Astrocyte (in vitro differentiated cells and primary cell): Measurements from ENCODE around the gene TNFAIP1. TPM values are rescaled to one million over a fixed set of nuclear protein-coding genes. Genes with fewer than 3 reads are reported as not detected.

Experiments used
- DNase-seq: peaks from one replicate; pipeline ENCODE4 v3.0.0-alpha.2; 2010; ENCODE audit warnings: low read depth
- FAIRE-seq: peaks from 2 replicates; lab custom pipeline; 2011; peaks lifted over from hg19 to GRCh38; lab: Jason Lieb, UNC
- H2AFZ ChIP-seq: 2 replicates; pipeline ENCODE4 v1.6.0; 2012; ENCODE audit warnings: low read depth, low read length, inconsistent platforms
- H3K27ac ChIP-seq: 2 replicates; pipeline ENCODE4 v1.5.1; 2011; ENCODE audit warnings: low read depth, low read length, inconsistent platforms
- H3K27me3 ChIP-seq: 2 replicates; pipeline ENCODE4 v1.6.0; 2011; ENCODE audit warnings: low read length, inconsistent platforms; ENCODE audit not compliant: insufficient read depth
- H3K36me3 ChIP-seq: 2 replicates; pipeline ENCODE4 v1.5.1; 2011; ENCODE audit warnings: low read length, inconsistent platforms; ENCODE audit not compliant: insufficient read depth
- H3K4me1 ChIP-seq: 2 replicates; pipeline ENCODE4 v1.5.1; 2011; ENCODE audit warnings: low read length, inconsistent platforms; ENCODE audit not compliant: insufficient read depth
- H3K4me2 ChIP-seq: 2 replicates; pipeline ENCODE4 v1.6.0; 2012; ENCODE audit warnings: low read length, inconsistent platforms
- H3K4me3 ChIP-seq: 2 replicates; pipeline ENCODE4 v1.5.1; 2011; ENCODE audit warnings: low read depth, mild to moderate bottlenecking, low read length, inconsistent platforms; ENCODE audit not compliant: insufficient read depth
- H3K79me2 ChIP-seq: 2 replicates; pipeline ENCODE4 v1.6.0; 2012; ENCODE audit warnings: mild to moderate bottlenecking, low read length, inconsistent platforms; ENCODE audit not compliant: insufficient read depth
- H3K9ac ChIP-seq: 2 replicates; pipeline ENCODE4 v1.6.0; 2012; ENCODE audit warnings: mild to moderate bottlenecking, low read length, inconsistent platforms
- H3K9me3 ChIP-seq: 2 replicates; pipeline ENCODE4 v1.5.1; 2012; ENCODE audit warnings: low read depth, mild to moderate bottlenecking, low read length, inconsistent platforms; ENCODE audit not compliant: insufficient read depth
- H4K20me1 ChIP-seq: 2 replicates; pipeline ENCODE4 v1.6.0; 2012; ENCODE audit warnings: low read length, inconsistent platforms; ENCODE audit not compliant: insufficient read depth
- H3K27ac Mint-ChIP-seq: one replicate; pipeline ENCODE4 v1.8.0; 2021; ENCODE audit warnings: mild to moderate bottlenecking, mixed read lengths; ENCODE audit not compliant: unreplicated experiment
- H3K27me3 Mint-ChIP-seq: one replicate; pipeline ENCODE4 v1.8.0; 2021; ENCODE audit warnings: low read depth, mixed read lengths; ENCODE audit not compliant: unreplicated experiment
- H3K36me3 Mint-ChIP-seq: one replicate; pipeline ENCODE4 v1.8.0; 2021; ENCODE audit warnings: low read depth, mixed read lengths; ENCODE audit not compliant: unreplicated experiment
- H3K4me1 Mint-ChIP-seq: one replicate; pipeline ENCODE4 v1.8.0; 2021; ENCODE audit warnings: low read depth, mixed read lengths; ENCODE audit not compliant: unreplicated experiment
- H3K4me3 Mint-ChIP-seq: one replicate; pipeline ENCODE4 v1.8.0; 2021; ENCODE audit warnings: mild to moderate bottlenecking, moderate library complexity, mixed read lengths; ENCODE audit not compliant: unreplicated experiment
- H3K9me3 Mint-ChIP-seq: one replicate; pipeline ENCODE4 v1.8.0; 2021; ENCODE audit warnings: mild to moderate bottlenecking, mixed read lengths; ENCODE audit not compliant: unreplicated experiment
- EZH2 ChIP-seq: IDR thresholded peaks from 2 replicates; pipeline ENCODE4 v1.6.1; 2012; ENCODE audit warnings: mild to moderate bottlenecking, low read length, inconsistent platforms; ENCODE audit not compliant: insufficient read depth
- total RNA-seq: library from RNA; stranded (reverse); gene quantifications from 2 replicates; pipeline ENCODE4 v1.2.1, GENCODE V29; 2021
- TF ChIP-seq, protein P1 (sequence below): IDR thresholded peaks from 2 replicates; pipeline ENCODE4 v1.5.1; 2011; ENCODE audit warnings: low read depth, mild to moderate bottlenecking, inconsistent platforms, low read length, moderate library complexity; ENCODE audit not compliant: insufficient read depth

Gene TNFAIP1
- total RNA-seq, 1 donor from 2014 or later, result 100 TPM

DNA sequence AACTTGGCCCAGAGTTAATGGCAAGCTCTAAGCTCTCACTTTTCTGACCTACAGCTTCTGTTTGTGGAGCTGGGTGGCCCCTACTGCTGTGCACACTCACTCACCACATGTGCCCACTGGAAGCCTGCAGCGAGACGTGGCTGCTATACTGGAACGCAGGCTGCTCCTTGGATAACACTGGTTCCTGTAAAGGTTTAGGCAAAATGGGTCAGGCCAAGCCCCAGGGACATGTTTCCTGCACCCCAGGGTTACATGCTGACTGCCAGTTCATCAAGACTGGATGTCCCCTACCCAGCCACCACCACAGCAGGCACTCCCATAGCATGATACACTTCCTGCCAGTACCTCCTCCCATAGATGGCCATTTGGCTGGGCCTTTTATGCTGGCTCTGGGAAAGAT lies 13.4 kb downstream of the TNFAIP1 start:
- FAIRE-seq (no peak), DNase-seq (no peak)
- H3K27me3 ChIP-seq, result no peaks in the 10 kb centered on the region
- peaks cover 49% of the 10 kb centered on the region for H3K36me3 ChIP-seq
- Mint-ChIP-seq H3K27me3 (no peaks in the 10 kb centered on the region), H3K4me1 (peaks cover 19% of the 10 kb centered on the region), H3K4me3 (no peak overlapping the region), H3K27ac (no peak overlapping the region), H3K9me3 (peaks cover 5% of the 10 kb centered on the region), H3K36me3 (peaks cover 23% of the 10 kb centered on the region)
- H4K20me1 ChIP-seq, result peaks cover 35% of the 10 kb centered on the region
- peaks cover 10% of the 10 kb centered on the region for H3K79me2 ChIP-seq
- H3K9me3 ChIP-seq, result no peaks in the 10 kb centered on the region
- no peak for TF ChIP-seq EZH2
- TF ChIP-seq, protein P1, sequence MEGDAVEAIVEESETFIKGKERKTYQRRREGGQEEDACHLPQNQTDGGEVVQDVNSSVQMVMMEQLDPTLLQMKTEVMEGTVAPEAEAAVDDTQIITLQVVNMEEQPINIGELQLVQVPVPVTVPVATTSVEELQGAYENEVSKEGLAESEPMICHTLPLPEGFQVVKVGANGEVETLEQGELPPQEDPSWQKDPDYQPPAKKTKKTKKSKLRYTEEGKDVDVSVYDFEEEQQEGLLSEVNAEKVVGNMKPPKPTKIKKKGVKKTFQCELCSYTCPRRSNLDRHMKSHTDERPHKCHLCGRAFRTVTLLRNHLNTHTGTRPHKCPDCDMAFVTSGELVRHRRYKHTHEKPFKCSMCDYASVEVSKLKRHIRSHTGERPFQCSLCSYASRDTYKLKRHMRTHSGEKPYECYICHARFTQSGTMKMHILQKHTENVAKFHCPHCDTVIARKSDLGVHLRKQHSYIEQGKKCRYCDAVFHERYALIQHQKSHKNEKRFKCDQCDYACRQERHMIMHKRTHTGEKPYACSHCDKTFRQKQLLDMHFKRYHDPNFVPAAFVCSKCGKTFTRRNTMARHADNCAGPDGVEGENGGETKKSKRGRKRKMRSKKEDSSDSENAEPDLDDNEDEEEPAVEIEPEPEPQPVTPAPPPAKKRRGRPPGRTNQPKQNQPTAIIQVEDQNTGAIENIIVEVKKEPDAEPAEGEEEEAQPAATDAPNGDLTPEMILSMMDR, result no peak
- H3K4me2 ChIP-seq, result no peak overlapping the region
- no peak overlapping the region for H2AFZ ChIP-seq
- H3K27ac ChIP-seq, result no peak overlapping the region
- no peak overlapping the region for H3K4me3 ChIP-seq
- H3K9ac ChIP-seq, result no peak overlapping the region
- peaks cover 38% of the 10 kb centered on the region for H3K4me1 ChIP-seq

DNA sequence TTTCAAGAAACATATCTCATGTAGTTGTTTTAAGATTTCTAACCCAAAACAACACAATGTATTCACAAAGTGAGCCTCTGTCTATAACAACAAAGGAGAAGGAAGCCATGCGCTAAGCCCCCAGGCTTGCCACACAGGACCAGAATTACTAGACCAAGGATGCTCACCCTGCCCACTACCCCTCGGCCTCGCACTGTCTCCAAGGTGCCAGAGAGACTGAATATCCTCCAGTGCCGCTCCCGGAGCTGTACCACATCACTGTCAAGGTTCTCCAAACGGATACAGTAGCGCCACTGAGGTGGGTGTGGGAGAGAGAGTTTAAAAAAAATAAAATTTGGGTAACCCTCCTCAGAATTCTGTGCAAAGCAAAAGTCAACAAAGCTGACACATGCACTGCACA lies 14.7 kb downstream of the TNFAIP1 start:
- Histone ChIP-seq H3K4me1 (peaks cover 30% of the 10 kb centered on the region), H2AFZ (no peak overlapping the region), H3K79me2 (peaks cover 14% of the 10 kb centered on the region), H4K20me1 (peaks cover 25% of the 10 kb centered on the region), H3K36me3 (peaks cover 49% of the 10 kb centered on the region), H3K4me2 (no peak overlapping the region), H3K27me3 (no peaks in the 10 kb centered on the region), H3K9ac (no peak overlapping the region), H3K9me3 (no peaks in the 10 kb centered on the region), H3K4me3 (no peak overlapping the region), H3K27ac (no peak overlapping the region)
- DNase-seq (no peak), FAIRE-seq (no peak)
- H3K4me1 Mint-ChIP-seq, result peaks cover 20% of the 10 kb centered on the region
- peaks cover 22% of the 10 kb centered on the region for H3K36me3 Mint-ChIP-seq
- H3K9me3 Mint-ChIP-seq, result peaks cover 5% of the 10 kb centered on the region
- no peaks in the 10 kb centered on the region for H3K27me3 Mint-ChIP-seq
- H3K27ac Mint-ChIP-seq, result peak overlapping the region; percentile 70
- TF ChIP-seq, protein P1, result no peak
- no peak for TF ChIP-seq EZH2
- H3K4me3 Mint-ChIP-seq, result no peak overlapping the region

DNA sequence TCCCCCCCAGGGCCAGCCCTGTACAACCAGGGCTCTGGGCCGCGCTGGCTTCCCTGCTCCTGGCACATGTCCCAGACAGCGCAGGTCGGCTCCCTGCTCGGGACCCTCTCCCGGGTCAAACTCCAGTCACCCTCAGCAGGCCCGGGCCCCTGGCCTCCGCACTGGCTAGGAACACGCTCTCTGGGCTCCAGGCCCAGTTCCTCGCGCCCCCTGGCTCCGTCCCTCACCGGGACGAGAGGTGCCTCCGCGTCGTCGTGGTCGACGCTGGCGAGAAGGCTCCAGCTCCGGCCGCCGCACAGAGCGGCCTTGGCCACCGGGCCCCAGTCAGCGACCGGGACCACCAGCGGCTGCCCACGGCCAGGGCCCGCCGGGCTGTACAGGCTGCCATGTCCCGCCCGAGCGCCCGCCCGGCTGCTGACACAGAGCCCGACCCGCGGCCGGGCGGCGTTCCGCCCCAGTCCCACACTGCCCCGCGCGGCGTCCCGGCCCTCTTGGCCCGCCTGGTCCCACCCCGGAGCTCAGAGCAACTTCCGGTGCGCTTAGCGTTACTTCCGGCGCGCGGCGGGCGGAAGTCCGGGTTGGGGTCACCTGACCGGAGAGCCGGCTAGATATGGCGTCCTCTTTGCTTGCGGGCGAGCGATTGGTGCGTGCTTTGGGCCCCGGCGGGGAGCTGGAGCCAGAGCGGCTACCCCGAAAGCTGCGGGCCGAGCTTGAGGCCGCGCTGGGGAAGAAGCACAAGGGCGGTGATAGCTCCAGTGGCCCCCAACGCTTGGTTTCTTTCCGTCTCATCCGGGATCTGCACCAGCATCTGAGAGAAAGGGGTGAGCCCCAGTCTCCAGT lies 21.7 kb downstream of the TNFAIP1 start, which contains the start of gene POLDIP2:
Gene POLDIP2 (minus strand): TSS at position 467 of the 840 bp plus-strand sequence. CDS start 79 bp downstream, at position 388.
- Histone ChIP-seq H2AFZ (peak within 1 kb of the TSS; percentile 80), H3K27ac (peak within 1 kb of the TSS; percentile 87), H3K9ac (peak within 1 kb of the TSS; percentile 98), H3K79me2 (peaks cover 49% of the 10 kb centered on the region), H3K4me2 (peak within 1 kb of the TSS; percentile 99), H3K36me3 (peaks cover 43% of the 10 kb centered on the region), H3K9me3 (no peaks in the 10 kb centered on the region), H3K27me3 (no peaks in the 10 kb centered on the region), H4K20me1 (no peaks in the 10 kb centered on the region), H3K4me1 (peaks cover 18% of the 10 kb centered on the region), H3K4me3 (peak within 1 kb of the TSS; percentile 85)
- Mint-ChIP-seq H3K36me3 (peaks cover 15% of the 10 kb centered on the region), H3K27me3 (no peaks in the 10 kb centered on the region), H3K9me3 (no peaks in the 10 kb centered on the region), H3K27ac (peak within 1 kb of the TSS; percentile 92), H3K4me3 (peak within 1 kb of the TSS; percentile 98), H3K4me1 (peaks cover 10% of the 10 kb centered on the region)
- FAIRE-seq, result no peak
- peak; percentile 87 for DNase-seq
- TF ChIP-seq, protein P1, result no peak
- TF ChIP-seq EZH2, result no peak
